ENCODE results near the gene NME3.

- no peak for TF ChIP-seq REST (IDR thresholded peaks at IDR 0.05; ENCODE audit: low read depth)
- no peak for TF ChIP-seq CTCF (IDR thresholded peaks at IDR 0.05 in 2 of 3, conservative IDR thresholded peaks at IDR 0.05 in 1 of 3; ENCODE audit: borderline replicate concordance in 1 of 3, insufficient read depth in 1 of 3, low read depth in 2 of 3, low read length in 2 of 3)
- TF ChIP-seq ATF3 (IDR thresholded peaks at IDR 0.05): no peak
- no peak for TF ChIP-seq EGR1 (IDR thresholded peaks at IDR 0.05; ENCODE audit: low read depth)
- TF ChIP-seq JUND (IDR thresholded peaks at IDR 0.05): no peak
- TF ChIP-seq MAX (IDR thresholded peaks at IDR 0.05): no peak
- TF ChIP-seq YY1 (IDR thresholded peaks at IDR 0.05; ENCODE audit: extremely low read depth, insufficient replicate concordance, low read depth, low read length): no peak
- TF ChIP-seq TCF7L2 (IDR thresholded peaks at IDR 0.05; ENCODE audit: borderline replicate concordance, extremely low read depth, insufficient read depth, insufficient read length): no peak
- no peak for TF ChIP-seq FOSL1 (IDR thresholded peaks at IDR 0.05; ENCODE audit: low read depth)
- no peak for TF ChIP-seq EZH2phosphoT487 (IDR thresholded peaks at IDR 0.05; ENCODE audit: borderline replicate concordance)
- no peak for TF ChIP-seq POLR2AphosphoS5 (IDR thresholded peaks at IDR 0.05; ENCODE audit: low read depth, low read length)
Observed at GRCh38 chr16:1788708-1789100, 17.4 kb upstream of the NME3 start.
